Measurements from ENCODE around the gene RABL2B.
"Not testable (repeated sequence)": the region's sequence is repeated elsewhere in the genome, so short reads cannot be mapped to it uniquely, and the experiment has no call there.

DNA sequence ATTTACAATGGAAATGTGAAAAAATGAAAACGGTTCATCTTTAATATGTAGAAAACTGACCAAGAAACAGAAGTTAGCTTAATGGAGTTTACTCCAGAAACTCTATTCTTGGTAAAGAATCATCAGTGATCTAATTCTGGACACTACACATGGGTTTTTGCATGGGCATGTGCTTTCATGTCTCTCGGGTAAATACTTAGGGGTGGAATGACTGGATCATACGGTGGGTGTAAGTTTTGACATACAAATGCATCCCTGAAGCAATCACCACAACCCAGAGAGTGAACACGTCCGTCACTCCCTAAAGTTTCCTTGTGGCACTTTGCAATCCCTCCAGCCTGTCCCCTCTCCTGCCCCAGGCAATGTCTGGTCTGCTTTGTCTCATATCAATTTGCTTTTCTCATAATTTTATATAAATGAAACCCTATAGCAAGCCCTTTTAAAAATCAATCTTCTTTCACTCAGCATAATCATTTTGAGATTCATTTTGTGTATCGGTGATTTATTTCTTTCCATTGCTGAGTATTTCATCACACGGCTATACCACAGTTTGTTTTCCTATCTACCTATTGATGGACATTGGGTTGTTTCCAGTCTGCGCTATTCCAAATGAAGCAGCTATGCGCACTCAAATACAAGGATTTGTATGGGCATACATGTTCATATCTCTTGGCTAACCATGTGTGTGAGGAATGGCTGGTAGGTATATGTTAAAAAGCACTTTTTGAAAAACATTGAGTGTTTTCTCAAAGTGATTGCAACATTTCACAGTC, 33.9 kb downstream of the RABL2B start:
- TF ChIP-seq, protein P1, sequence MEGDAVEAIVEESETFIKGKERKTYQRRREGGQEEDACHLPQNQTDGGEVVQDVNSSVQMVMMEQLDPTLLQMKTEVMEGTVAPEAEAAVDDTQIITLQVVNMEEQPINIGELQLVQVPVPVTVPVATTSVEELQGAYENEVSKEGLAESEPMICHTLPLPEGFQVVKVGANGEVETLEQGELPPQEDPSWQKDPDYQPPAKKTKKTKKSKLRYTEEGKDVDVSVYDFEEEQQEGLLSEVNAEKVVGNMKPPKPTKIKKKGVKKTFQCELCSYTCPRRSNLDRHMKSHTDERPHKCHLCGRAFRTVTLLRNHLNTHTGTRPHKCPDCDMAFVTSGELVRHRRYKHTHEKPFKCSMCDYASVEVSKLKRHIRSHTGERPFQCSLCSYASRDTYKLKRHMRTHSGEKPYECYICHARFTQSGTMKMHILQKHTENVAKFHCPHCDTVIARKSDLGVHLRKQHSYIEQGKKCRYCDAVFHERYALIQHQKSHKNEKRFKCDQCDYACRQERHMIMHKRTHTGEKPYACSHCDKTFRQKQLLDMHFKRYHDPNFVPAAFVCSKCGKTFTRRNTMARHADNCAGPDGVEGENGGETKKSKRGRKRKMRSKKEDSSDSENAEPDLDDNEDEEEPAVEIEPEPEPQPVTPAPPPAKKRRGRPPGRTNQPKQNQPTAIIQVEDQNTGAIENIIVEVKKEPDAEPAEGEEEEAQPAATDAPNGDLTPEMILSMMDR (IDR thresholded peaks at IDR 0.05): not testable (repeated sequence)
- not testable (repeated sequence) for TF ChIP-seq POLR2A (IDR thresholded peaks at IDR 0.05)
